Liver (tissue), 3 donors: ENCODE data around the gene ZBTB47.

Experiments
- CTCF ChIP-seq: fragments of 150-350 bp; IDR thresholded peaks from 2 replicates; pipeline ENCODE4 v1.5.1; 2017; ENCODE audit warnings: improper control_type of control experiment, low read depth, low read length; ENCODE audit not compliant: missing input control
- EGR1 ChIP-seq, 2 donors: IDR thresholded peaks; 2 replicates each; pipeline ENCODE4 v1.6.1; 2016 to 2018; ENCODE audit warnings: antibody characterized with exemption in 2 of 2, low read depth in 2 of 2
- JUND ChIP-seq, 2 donors: IDR thresholded peaks; 2 replicates each; pipeline ENCODE4 v1.6.1; 2016; ENCODE audit warnings: antibody characterized with exemption in 2 of 2
- donor health status: healthy.
- donor health status: healthy.

GRCh38 chr3:42714171-42714852, 60.8 kb downstream of the ZBTB47 start:
- TF ChIP-seq CTCF (no peak), JUND (IDR thresholded peaks at IDR 0.05) (no peak), EGR1 (IDR thresholded peaks at IDR 0.05; ENCODE audit: low read depth in 2 of 2) (no peak)
